HCT116 (cell line): ENCODE data around the gene DDAH1.

Experiments
- EZH2phosphoT487 ChIP-seq: fragments of 200-600 bp; IDR thresholded peaks from 2 replicates; pipeline ENCODE4 v1.6.1; 2018; ENCODE audit warnings: antibody characterized with exemption, borderline replicate concordance
- POLR2AphosphoS5 ChIP-seq: IDR thresholded peaks from 2 replicates; pipeline ENCODE4 v1.6.1; 2011; ENCODE audit warnings: mild to moderate bottlenecking, low read depth, low read length, moderate library complexity
- SIN3A ChIP-seq: IDR thresholded peaks from 2 replicates; pipeline ENCODE4 v1.6.1; 2012; ENCODE audit warnings: low read depth
- TF ChIP-seq, protein P1 (sequence below), 3 experiments: fragments of 200-600 bp in 1 of 3; sonication (generic) in 1 of 3; IDR thresholded peaks in 2 of 3; conservative IDR thresholded peaks in 1 of 3; 2 replicates each; pipeline ENCODE4 v1.5.1; 2012 to 2017; ENCODE audit warnings: low read depth in 2 of 3, low read length in 2 of 3, antibody characterized with exemption in 1 of 3, borderline replicate concordance in 1 of 3, control low read depth in 1 of 3, mild to moderate bottlenecking in 1 of 3, mixed read lengths in 1 of 3, mixed run types in 1 of 3, moderate library complexity in 1 of 3; ENCODE audit not compliant: insufficient read depth in 1 of 3
- TF ChIP-seq, protein P2 (sequence below): IDR thresholded peaks from 2 replicates; pipeline ENCODE4 v1.6.1; 2012; ENCODE audit warnings: low read depth

DNA sequence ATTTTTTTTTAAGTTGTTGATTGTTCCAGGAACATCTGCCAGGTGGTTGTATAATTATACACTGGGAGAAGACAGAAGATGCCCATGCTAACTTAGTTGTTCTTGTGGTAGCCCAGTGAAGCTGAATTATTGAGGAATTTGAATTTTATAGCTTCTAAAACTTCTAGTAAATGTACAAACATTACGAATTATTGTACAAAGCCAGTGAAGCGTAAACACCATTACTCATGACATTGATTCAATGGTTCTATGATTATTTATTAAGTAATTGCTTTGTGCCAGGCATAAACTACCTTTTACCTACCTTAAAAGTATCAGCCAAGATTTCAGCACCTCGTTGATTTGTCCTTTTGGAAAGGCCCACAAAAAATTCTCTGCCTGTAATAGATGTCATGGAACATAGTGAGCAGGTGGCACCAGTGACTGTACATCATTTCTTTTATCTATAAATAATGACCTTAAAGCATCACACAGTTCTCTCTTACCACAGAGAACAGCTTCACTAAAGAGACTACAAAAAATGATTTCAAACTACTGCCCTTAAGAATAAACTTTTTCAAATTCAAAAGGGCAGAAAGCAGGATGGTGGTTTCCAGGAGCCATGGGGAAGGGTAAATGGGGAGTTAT, 113.6 kb downstream of the DDAH1 start:
- TF ChIP-seq, protein P1, sequence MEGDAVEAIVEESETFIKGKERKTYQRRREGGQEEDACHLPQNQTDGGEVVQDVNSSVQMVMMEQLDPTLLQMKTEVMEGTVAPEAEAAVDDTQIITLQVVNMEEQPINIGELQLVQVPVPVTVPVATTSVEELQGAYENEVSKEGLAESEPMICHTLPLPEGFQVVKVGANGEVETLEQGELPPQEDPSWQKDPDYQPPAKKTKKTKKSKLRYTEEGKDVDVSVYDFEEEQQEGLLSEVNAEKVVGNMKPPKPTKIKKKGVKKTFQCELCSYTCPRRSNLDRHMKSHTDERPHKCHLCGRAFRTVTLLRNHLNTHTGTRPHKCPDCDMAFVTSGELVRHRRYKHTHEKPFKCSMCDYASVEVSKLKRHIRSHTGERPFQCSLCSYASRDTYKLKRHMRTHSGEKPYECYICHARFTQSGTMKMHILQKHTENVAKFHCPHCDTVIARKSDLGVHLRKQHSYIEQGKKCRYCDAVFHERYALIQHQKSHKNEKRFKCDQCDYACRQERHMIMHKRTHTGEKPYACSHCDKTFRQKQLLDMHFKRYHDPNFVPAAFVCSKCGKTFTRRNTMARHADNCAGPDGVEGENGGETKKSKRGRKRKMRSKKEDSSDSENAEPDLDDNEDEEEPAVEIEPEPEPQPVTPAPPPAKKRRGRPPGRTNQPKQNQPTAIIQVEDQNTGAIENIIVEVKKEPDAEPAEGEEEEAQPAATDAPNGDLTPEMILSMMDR (IDR thresholded peaks at IDR 0.05 in 2 of 3, conservative IDR thresholded peaks at IDR 0.05 in 1 of 3; ENCODE audit: borderline replicate concordance in 1 of 3, insufficient read depth in 1 of 3, low read depth in 2 of 3, low read length in 2 of 3) = no peak
- TF ChIP-seq, protein P2, sequence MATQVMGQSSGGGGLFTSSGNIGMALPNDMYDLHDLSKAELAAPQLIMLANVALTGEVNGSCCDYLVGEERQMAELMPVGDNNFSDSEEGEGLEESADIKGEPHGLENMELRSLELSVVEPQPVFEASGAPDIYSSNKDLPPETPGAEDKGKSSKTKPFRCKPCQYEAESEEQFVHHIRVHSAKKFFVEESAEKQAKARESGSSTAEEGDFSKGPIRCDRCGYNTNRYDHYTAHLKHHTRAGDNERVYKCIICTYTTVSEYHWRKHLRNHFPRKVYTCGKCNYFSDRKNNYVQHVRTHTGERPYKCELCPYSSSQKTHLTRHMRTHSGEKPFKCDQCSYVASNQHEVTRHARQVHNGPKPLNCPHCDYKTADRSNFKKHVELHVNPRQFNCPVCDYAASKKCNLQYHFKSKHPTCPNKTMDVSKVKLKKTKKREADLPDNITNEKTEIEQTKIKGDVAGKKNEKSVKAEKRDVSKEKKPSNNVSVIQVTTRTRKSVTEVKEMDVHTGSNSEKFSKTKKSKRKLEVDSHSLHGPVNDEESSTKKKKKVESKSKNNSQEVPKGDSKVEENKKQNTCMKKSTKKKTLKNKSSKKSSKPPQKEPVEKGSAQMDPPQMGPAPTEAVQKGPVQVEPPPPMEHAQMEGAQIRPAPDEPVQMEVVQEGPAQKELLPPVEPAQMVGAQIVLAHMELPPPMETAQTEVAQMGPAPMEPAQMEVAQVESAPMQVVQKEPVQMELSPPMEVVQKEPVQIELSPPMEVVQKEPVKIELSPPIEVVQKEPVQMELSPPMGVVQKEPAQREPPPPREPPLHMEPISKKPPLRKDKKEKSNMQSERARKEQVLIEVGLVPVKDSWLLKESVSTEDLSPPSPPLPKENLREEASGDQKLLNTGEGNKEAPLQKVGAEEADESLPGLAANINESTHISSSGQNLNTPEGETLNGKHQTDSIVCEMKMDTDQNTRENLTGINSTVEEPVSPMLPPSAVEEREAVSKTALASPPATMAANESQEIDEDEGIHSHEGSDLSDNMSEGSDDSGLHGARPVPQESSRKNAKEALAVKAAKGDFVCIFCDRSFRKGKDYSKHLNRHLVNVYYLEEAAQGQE = no peak
- no peak for TF ChIP-seq POLR2AphosphoS5
- TF ChIP-seq SIN3A = no peak
- TF ChIP-seq EZH2phosphoT487 = no peak
